ENCODE data around the gene PTPRN2. TPM values are rescaled to one million over a fixed set of nuclear protein-coding genes. Genes with fewer than 3 reads are reported as not detected.

PTPRN2 gene
- total and polyA plus RNA-seq, 2 donors (not counting 3 experiments of a cell fraction or from before 2014, with no cell fraction given): 0.62 to 0.88 TPM

DNA sequence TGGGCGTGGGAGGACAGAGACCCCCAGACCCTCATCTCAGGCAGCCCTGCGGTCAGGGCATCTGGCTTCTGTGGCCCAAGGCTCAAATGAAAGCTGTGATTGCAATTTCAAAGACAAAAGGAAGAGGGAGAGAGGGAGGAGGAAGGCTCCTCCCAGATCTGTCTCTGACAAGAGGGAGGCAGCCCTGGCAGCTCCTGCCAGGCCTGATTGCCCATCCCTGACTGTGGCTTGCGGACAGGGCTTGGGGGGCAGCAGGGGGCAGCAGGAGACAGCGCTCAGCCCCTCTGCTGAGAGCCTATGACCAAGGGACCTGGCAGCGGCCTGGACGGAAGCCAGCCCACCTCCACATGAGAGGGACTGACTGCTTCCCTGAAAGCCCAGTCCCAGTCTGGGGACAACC, 91.8 kb downstream of the PTPRN2 start:
- no peaks in the 10 kb centered on the region for H3K4me1 ChIP-seq (ENCODE audit: control insufficient read depth, extremely low read depth, insufficient read depth, low read length)
- H3K4me3 ChIP-seq (replicated peaks in 1 of 3; ENCODE audit: insufficient read depth in 1 of 3, low read depth in 1 of 3, low read length in 3 of 3): no peak overlapping the region
- no peaks in the 10 kb centered on the region for H3K27me3 ChIP-seq (ENCODE audit: control insufficient read depth in 2 of 2, insufficient read depth in 2 of 2, low read length in 2 of 2)
- H2AFZ ChIP-seq (ENCODE audit: low read depth, low read length): no peak overlapping the region
- TF ChIP-seq POLR2AphosphoS5 (IDR thresholded peaks at IDR 0.05; ENCODE audit: insufficient read depth, low read depth, low read length): no peak
- TF ChIP-seq, protein P1, sequence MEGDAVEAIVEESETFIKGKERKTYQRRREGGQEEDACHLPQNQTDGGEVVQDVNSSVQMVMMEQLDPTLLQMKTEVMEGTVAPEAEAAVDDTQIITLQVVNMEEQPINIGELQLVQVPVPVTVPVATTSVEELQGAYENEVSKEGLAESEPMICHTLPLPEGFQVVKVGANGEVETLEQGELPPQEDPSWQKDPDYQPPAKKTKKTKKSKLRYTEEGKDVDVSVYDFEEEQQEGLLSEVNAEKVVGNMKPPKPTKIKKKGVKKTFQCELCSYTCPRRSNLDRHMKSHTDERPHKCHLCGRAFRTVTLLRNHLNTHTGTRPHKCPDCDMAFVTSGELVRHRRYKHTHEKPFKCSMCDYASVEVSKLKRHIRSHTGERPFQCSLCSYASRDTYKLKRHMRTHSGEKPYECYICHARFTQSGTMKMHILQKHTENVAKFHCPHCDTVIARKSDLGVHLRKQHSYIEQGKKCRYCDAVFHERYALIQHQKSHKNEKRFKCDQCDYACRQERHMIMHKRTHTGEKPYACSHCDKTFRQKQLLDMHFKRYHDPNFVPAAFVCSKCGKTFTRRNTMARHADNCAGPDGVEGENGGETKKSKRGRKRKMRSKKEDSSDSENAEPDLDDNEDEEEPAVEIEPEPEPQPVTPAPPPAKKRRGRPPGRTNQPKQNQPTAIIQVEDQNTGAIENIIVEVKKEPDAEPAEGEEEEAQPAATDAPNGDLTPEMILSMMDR (IDR thresholded peaks at IDR 0.05; ENCODE audit: extremely low read depth in 1 of 2, insufficient read depth in 1 of 2, low read depth in 1 of 2, low read length in 2 of 2): no peak
- TF ChIP-seq MYC (IDR thresholded peaks at IDR 0.05; ENCODE audit: low read depth, low read length): no peak
- no peak for TF ChIP-seq JUN (IDR thresholded peaks at IDR 0.05; ENCODE audit: borderline replicate concordance, insufficient read depth, insufficient read length, low read depth)
- TF ChIP-seq EZH2 (IDR thresholded peaks at IDR 0.05; ENCODE audit: borderline replicate concordance, low read depth, low read length, severe bottlenecking): no peak
- no peak for TF ChIP-seq GATA2 (IDR thresholded peaks at IDR 0.05; ENCODE audit: insufficient read depth, insufficient read length, low read depth, low read length)
- TF ChIP-seq POLR2A (IDR thresholded peaks at IDR 0.05; ENCODE audit: low read depth, low read length): no peak
- TF ChIP-seq FOS (IDR thresholded peaks at IDR 0.05; ENCODE audit: borderline replicate concordance, insufficient read depth, low read length): no peak
- TF ChIP-seq, protein P2, sequence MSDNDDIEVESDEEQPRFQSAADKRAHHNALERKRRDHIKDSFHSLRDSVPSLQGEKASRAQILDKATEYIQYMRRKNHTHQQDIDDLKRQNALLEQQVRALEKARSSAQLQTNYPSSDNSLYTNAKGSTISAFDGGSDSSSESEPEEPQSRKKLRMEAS (IDR thresholded peaks at IDR 0.05; ENCODE audit: insufficient read depth, insufficient read length): no peak
- H3K27ac ChIP-seq (ENCODE audit: insufficient read depth, low read depth, low read length): no peak overlapping the region
- FAIRE-seq: no peak
- no peaks in the 10 kb centered on the region for H3K79me2 ChIP-seq (ENCODE audit: control insufficient read depth, insufficient read depth, low read length)
- intact Hi-C loops (cut with micrococcal nuclease) (no loop called here), dilution Hi-C loops (cut with MboI; ENCODE audit: extremely low pct_ligation_motif_present, low sequenced_read_pairs) (no loop called here)
- H3K4me2 ChIP-seq (ENCODE audit: insufficient read depth, low read length): no peak overlapping the region
- no TSS peak for BruUV-seq (replicated peaks)
- H3K9me1 ChIP-seq (replicated peaks; ENCODE audit: control insufficient read depth, extremely low read depth, insufficient read depth, low read length): no peaks in the 10 kb centered on the region
- DNase-seq (ENCODE audit: low read depth, low spot score): no peak
- H3K9ac ChIP-seq (replicated peaks; ENCODE audit: extremely low read depth, insufficient read depth, low read length): no peak overlapping the region
- H3K9me3 ChIP-seq (replicated peaks; ENCODE audit: control insufficient read depth, insufficient read depth, low read length): peaks cover 2% of the 10 kb centered on the region
- H4K20me1 ChIP-seq (replicated peaks; ENCODE audit: control insufficient read depth, extremely low read depth, insufficient read depth, low read length): no peaks in the 10 kb centered on the region
- no peaks in the 10 kb centered on the region for H3K36me3 ChIP-seq (ENCODE audit: control insufficient read depth in 2 of 2, extremely low read depth in 1 of 2, insufficient read depth in 2 of 2, low read length in 2 of 2)
- CTCF ChIA-PET: no interaction called here
- POLR2A ChIA-PET: no interaction called here

All from endothelial cell of umbilical vein (primary cell).